ENCODE results near the gene CCR8.

CCR8 gene, protein sequence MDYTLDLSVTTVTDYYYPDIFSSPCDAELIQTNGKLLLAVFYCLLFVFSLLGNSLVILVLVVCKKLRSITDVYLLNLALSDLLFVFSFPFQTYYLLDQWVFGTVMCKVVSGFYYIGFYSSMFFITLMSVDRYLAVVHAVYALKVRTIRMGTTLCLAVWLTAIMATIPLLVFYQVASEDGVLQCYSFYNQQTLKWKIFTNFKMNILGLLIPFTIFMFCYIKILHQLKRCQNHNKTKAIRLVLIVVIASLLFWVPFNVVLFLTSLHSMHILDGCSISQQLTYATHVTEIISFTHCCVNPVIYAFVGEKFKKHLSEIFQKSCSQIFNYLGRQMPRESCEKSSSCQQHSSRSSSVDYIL

GRCh38 chr3:39329493-39329892 lies at the start of gene CCR8:
Gene CCR8 (plus strand): TSS chr3:39329709. CDS start chr3:39332332, 2,623 bp downstream.
- no peak within 1 kb of the TSS for H3K27ac ChIP-seq (ENCODE audit: low read length)
- H3K9me3 ChIP-seq (replicated peaks; ENCODE audit: insufficient read depth, low read length): no peaks in the 10 kb centered on the region
- H4K20me1 ChIP-seq (ENCODE audit: insufficient read depth, low read length): no peaks in the 10 kb centered on the region
- no peak for DNase-seq
- no peaks in the 10 kb centered on the region for H3K4me1 ChIP-seq (ENCODE audit: low read length)
- no peak for TF ChIP-seq EZH2 (optimal IDR thresholded peaks at IDR 0.05; ENCODE audit: low read depth, low read length)
- no peak for TF ChIP-seq EZH2phosphoT487 (IDR thresholded peaks at IDR 0.05; ENCODE audit: low read length)
- TF ChIP-seq CTCF (IDR thresholded peaks at IDR 0.05; ENCODE audit: low read length): no peak
- H3K4me3 ChIP-seq (ENCODE audit: low read length): no peak within 1 kb of the TSS
- no peaks in the 10 kb centered on the region for H3K36me3 ChIP-seq (replicated peaks; ENCODE audit: insufficient read depth, low read length)
- no peak within 1 kb of the TSS for H2AFZ ChIP-seq (ENCODE audit: low read length)
- no peaks in the 10 kb centered on the region for H3K9me2 ChIP-seq (replicated peaks; ENCODE audit: insufficient read depth, low read length)
- H3K79me2 ChIP-seq (ENCODE audit: low read length): no peaks in the 10 kb centered on the region
- H3F3A ChIP-seq (ENCODE audit: insufficient read depth, low read length): no peaks in the 10 kb centered on the region
- H3K27me3 ChIP-seq (replicated peaks; ENCODE audit: insufficient read depth, low read length): no peaks in the 10 kb centered on the region
- no peak within 1 kb of the TSS for H3K4me2 ChIP-seq (ENCODE audit: low read depth, low read length)
- no peak within 1 kb of the TSS for H3K9ac ChIP-seq (ENCODE audit: low read length)

GRCh38 chr3:39279745-39280517 lies 49.6 kb upstream of the CCR8 start, which contains the start of gene CX3CR1:
Gene CX3CR1 (minus strand): TSS chr3:39280036. CDS start chr3:39266509, 13,527 bp downstream.
- Histone ChIP-seq H3K36me3 (replicated peaks; ENCODE audit: insufficient read depth, low read length) (no peaks in the 10 kb centered on the region), H3K27me3 (replicated peaks; ENCODE audit: insufficient read depth, low read length) (no peaks in the 10 kb centered on the region), H3K79me2 (ENCODE audit: low read length) (no peaks in the 10 kb centered on the region), H3F3A (ENCODE audit: insufficient read depth, low read length) (no peaks in the 10 kb centered on the region), H4K20me1 (ENCODE audit: insufficient read depth, low read length) (no peaks in the 10 kb centered on the region), H3K4me1 (ENCODE audit: low read length) (peaks cover 36% of the 10 kb centered on the region), H3K27ac (ENCODE audit: low read length) (peak within 1 kb of the TSS; percentile 19; the same call in 1 of the 2 replicates), H3K9me2 (replicated peaks; ENCODE audit: insufficient read depth, low read length) (no peaks in the 10 kb centered on the region), H2AFZ (ENCODE audit: low read length) (peak within 1 kb of the TSS; percentile 74), H3K9ac (ENCODE audit: low read length) (peak within 1 kb of the TSS; percentile 18; the same call in 1 of the 2 replicates), H3K4me2 (ENCODE audit: low read depth, low read length) (peak within 1 kb of the TSS; percentile 54), H3K4me3 (ENCODE audit: low read length) (0 out of 2 replicates have a peak within 1 kb of the TSS, but pooled peaks have one; percentile 9), H3K9me3 (replicated peaks; ENCODE audit: insufficient read depth, low read length) (no peaks in the 10 kb centered on the region)
- TF ChIP-seq EZH2 (optimal IDR thresholded peaks at IDR 0.05; ENCODE audit: low read depth, low read length) (no peak), CTCF (IDR thresholded peaks at IDR 0.05; ENCODE audit: low read length) (peak; percentile 16; the same call in 1 of the 2 replicates)
- no peak for DNase-seq

GRCh38 chr3:39280571-39280970 lies 48.9 kb upstream of the CCR8 start:
- H3K4me2 ChIP-seq (ENCODE audit: low read depth, low read length): peak overlapping the region; percentile 54; the same call in 1 of the 2 replicates
- no peak overlapping the region for H2AFZ ChIP-seq (ENCODE audit: low read length)
- no peak overlapping the region for H3K9ac ChIP-seq (ENCODE audit: low read length)

More at GRCh38 chr3:39280571-39280970, 48.9 kb upstream of the CCR8 start:
- Histone ChIP-seq H4K20me1 (ENCODE audit: insufficient read depth, low read length) (no peaks in the 10 kb centered on the region), H3K79me2 (ENCODE audit: low read length) (no peaks in the 10 kb centered on the region), H3K27ac (ENCODE audit: low read length) (peak overlapping the region; percentile 19; the same call in 1 of the 2 replicates), H3K36me3 (replicated peaks; ENCODE audit: insufficient read depth, low read length) (no peaks in the 10 kb centered on the region), H3F3A (ENCODE audit: insufficient read depth, low read length) (no peaks in the 10 kb centered on the region), H3K9me2 (replicated peaks; ENCODE audit: insufficient read depth, low read length) (no peaks in the 10 kb centered on the region), H3K27me3 (replicated peaks; ENCODE audit: insufficient read depth, low read length) (no peaks in the 10 kb centered on the region), H3K4me1 (ENCODE audit: low read length) (peaks cover 40% of the 10 kb centered on the region), H3K4me3 (ENCODE audit: low read length) (no peak overlapping the region), H3K9me3 (replicated peaks; ENCODE audit: insufficient read depth, low read length) (no peaks in the 10 kb centered on the region)
- no peak for TF ChIP-seq EZH2phosphoT487 (IDR thresholded peaks at IDR 0.05; ENCODE audit: low read length)
- TF ChIP-seq EZH2 (optimal IDR thresholded peaks at IDR 0.05; ENCODE audit: low read depth, low read length): no peak
- TF ChIP-seq CTCF (IDR thresholded peaks at IDR 0.05; ENCODE audit: low read length): no peak
- DNase-seq: no peak

All from MM.1S (cell line).